Measurements from ENCODE around the gene AKAP13.

DNA sequence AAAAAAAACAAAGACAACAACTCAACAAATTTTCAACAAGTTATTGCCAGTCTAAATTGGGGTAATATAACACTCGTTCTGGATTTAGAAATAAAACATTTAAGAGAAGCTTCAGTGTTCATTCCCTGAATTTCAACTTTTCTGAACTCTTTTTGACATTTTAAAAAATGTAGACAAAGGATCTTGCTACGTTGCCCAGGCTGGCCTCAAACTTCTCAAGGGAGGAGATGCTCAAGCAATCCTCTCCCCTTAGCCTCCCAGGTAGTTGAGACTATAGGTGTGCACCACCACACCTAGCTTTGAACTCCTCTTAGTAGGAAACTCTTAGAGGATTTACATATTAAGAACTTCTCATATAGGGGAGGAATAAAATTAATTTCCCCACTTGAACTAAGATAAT, 91.9 kb downstream of the AKAP13 start:
- TF ChIP-seq SP1 (IDR thresholded peaks at IDR 0.05; ENCODE audit: low read depth, low read length) (no peak), ZNF274 (IDR thresholded peaks at IDR 0.05; ENCODE audit: borderline replicate concordance, extremely low read depth, low read length) (no peak), POLR2A (IDR thresholded peaks at IDR 0.05; ENCODE audit: control extremely low read depth in 1 of 2, low read depth in 2 of 2, low read length in 2 of 2) (no peak)
- TF ChIP-seq, protein P1, sequence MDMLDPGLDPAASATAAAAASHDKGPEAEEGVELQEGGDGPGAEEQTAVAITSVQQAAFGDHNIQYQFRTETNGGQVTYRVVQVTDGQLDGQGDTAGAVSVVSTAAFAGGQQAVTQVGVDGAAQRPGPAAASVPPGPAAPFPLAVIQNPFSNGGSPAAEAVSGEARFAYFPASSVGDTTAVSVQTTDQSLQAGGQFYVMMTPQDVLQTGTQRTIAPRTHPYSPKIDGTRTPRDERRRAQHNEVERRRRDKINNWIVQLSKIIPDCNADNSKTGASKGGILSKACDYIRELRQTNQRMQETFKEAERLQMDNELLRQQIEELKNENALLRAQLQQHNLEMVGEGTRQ (IDR thresholded peaks at IDR 0.05; ENCODE audit: low read length), result no peak

All from H1 (cell line).